DOHH2 (cell line): ENCODE results near the gene DAP.

Experiments used
- CTCF ChIP-seq: fragments of 200-600 bp; sonication (generic); IDR thresholded peaks from one replicate; pipeline ENCODE4 v1.5.1; 2014; ENCODE audit warnings: antibody characterized with exemption, mild to moderate bottlenecking, low read depth, low read length; ENCODE audit not compliant: poor library complexity, severe bottlenecking
- EZH2phosphoT487 ChIP-seq: fragments of 200-600 bp; sonication (generic); IDR thresholded peaks from 2 replicates; pipeline ENCODE4 v1.6.1; 2017; ENCODE audit warnings: borderline replicate concordance, mild to moderate bottlenecking, antibody characterized with exemption, low read length, moderate library complexity, mixed read lengths

GRCh38 chr5:10788358-10788757 lies 27.3 kb upstream of the DAP start:
- TF ChIP-seq CTCF, result no peak
- no peak for TF ChIP-seq EZH2phosphoT487
